Neural cell (in vitro differentiated cells): ENCODE measurements around the gene GPR63. TPM values are rescaled to one million over a fixed set of nuclear protein-coding genes. Genes with fewer than 3 reads are reported as not detected.

Source experiments
- polyA plus RNA-seq: library from polyadenylated mRNA; depleted of rRNA; stranded (reverse); fragments of >200 nt; gene quantifications from 2 replicates; pipeline ENCODE4 v1.2.3, GENCODE V29; 2014

GPR63 gene
- polyA plus RNA-seq, 1 donor from 2014 or later, result 1.6 TPM

Other genes starting within 250 kb of the GPR63 start
- 48.4 and 55.9 TPM in 2 replicates for gene NDUFAF4, start 60.4 kb upstream of the GPR63 start, polyA plus RNA-seq
- 7.6 and 8.8 TPM in 2 replicates for gene KLHL32, start 87.3 kb upstream of the GPR63 start, polyA plus RNA-seq